ENCODE results near the gene FAM234B.
A peak's percentile ranks its signal among the peaks of the same experiment; 100 is the strongest.

Gene FAM234B

DNA sequence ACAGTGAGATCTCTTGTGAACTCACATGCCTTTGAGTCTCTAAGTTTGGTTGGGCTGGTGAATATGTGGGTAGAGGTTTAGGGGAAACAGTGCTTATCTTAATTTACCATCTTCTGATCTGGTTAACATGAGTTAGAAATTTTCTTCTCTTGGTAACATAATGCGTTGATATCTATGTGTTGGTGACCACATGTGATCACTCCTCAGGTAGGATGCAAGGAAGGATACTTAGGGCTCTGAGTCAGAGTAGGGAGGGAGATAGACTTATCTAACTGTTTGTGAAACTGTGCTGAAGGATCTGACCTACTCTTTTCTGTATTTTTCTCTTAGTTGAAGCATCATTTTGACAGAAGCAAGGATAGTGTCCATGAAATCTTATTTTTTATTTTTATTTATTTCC is 23.1 kb downstream of the FAM234B start:
- TF ChIP-seq, protein P1, sequence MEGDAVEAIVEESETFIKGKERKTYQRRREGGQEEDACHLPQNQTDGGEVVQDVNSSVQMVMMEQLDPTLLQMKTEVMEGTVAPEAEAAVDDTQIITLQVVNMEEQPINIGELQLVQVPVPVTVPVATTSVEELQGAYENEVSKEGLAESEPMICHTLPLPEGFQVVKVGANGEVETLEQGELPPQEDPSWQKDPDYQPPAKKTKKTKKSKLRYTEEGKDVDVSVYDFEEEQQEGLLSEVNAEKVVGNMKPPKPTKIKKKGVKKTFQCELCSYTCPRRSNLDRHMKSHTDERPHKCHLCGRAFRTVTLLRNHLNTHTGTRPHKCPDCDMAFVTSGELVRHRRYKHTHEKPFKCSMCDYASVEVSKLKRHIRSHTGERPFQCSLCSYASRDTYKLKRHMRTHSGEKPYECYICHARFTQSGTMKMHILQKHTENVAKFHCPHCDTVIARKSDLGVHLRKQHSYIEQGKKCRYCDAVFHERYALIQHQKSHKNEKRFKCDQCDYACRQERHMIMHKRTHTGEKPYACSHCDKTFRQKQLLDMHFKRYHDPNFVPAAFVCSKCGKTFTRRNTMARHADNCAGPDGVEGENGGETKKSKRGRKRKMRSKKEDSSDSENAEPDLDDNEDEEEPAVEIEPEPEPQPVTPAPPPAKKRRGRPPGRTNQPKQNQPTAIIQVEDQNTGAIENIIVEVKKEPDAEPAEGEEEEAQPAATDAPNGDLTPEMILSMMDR (IDR thresholded peaks at IDR 0.05; ENCODE audit: poor library complexity, severe bottlenecking): no peak
- Histone ChIP-seq H3K4me3 (ENCODE audit: severe bottlenecking) (no peak overlapping the region), H3K27ac (ENCODE audit: poor library complexity, severe bottlenecking) (no peak overlapping the region), H3K4me1 (ENCODE audit: insufficient read depth, poor library complexity, severe bottlenecking) (peaks cover 3% of the 10 kb centered on the region), H3K27me3 (ENCODE audit: insufficient read depth, poor library complexity, severe bottlenecking) (no peaks in the 10 kb centered on the region), H3K36me3 (ENCODE audit: low read depth) (no peaks in the 10 kb centered on the region), H3K9me3 (ENCODE audit: severe bottlenecking) (no peaks in the 10 kb centered on the region)
- ATAC-seq (ENCODE audit: low read depth) (no peak), DNase-seq (ENCODE audit: low spot score) (no peak)

DNA sequence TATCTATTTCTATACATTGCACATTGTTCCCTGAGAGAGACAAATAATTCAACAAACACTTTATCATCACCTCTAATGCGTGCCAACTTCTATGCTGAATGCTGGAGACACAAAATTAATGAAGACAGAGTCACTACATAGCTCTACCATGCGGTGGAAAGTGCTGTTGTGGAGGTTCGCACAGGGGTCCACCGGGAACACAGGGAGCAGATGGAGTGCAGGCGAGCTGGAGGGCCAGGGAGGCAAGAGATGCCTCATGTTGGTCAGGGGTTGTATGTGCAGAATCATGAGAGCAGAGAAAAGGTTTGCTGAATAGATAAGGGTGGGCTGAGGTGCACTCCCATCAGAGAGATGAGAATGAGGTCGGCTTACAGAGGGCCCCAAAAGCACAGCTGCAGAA is 25.2 kb downstream of the FAM234B start:
- H3K4me1 ChIP-seq (ENCODE audit: insufficient read depth, poor library complexity, severe bottlenecking): peaks cover 8% of the 10 kb centered on the region
- H3K27me3 ChIP-seq (ENCODE audit: insufficient read depth, poor library complexity, severe bottlenecking): no peaks in the 10 kb centered on the region
- DNase-seq (ENCODE audit: low spot score) (no peak), ATAC-seq (ENCODE audit: low read depth) (no peak)
- H3K27ac ChIP-seq (ENCODE audit: poor library complexity, severe bottlenecking): no peak overlapping the region
- TF ChIP-seq, protein P1 (IDR thresholded peaks at IDR 0.05; ENCODE audit: poor library complexity, severe bottlenecking): no peak
- H3K4me3 ChIP-seq (ENCODE audit: severe bottlenecking): no peak overlapping the region
- H3K9me3 ChIP-seq (ENCODE audit: severe bottlenecking): no peaks in the 10 kb centered on the region
- no peaks in the 10 kb centered on the region for H3K36me3 ChIP-seq (ENCODE audit: low read depth)

DNA sequence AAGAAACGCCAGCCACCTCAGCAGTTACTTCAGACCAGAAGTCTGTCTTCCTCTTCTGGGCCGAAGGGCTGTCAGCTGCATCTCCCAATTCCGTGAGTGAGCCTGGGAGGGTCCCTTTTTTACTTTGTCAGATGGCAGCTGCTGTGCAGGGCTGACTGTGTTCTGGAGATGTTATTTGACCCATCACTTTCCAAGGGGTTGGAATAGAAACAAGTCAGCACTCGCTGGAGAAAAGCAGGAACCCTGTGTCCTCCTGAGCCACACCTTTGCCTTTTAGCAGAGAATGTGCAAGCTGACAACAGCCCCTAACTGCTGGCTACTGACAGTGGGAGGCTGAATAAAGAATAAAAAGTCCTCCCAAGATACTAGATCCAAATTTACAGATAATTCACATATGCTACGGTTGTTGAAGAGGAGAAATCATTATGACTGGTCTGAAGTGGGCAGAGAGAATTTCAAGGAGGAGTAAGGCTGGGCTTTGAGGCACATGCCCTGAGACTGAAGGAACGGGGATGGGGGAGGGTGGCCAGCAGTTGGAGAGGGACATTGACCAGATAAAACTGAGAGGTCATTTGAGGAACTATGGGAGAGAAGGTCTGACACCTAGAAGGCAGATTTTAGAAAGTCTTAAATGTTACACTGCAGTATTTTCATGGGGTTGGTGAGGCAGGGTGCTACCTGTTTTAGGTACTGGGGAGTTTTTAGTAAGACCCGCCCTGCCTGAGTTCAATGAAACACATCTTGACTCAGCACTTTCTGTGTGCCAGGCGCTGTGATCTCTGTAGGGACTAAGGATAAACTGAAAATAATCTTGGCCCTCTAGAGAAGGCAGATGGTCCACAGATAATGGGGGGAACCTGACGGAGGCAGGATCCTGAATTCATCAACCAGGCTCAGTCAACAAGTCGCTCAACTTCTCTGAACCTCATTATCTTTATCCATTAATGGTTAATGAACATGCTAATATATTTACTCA is 27.4 kb downstream of the FAM234B start:
- Histone ChIP-seq H3K4me1 (ENCODE audit: insufficient read depth, poor library complexity, severe bottlenecking) (peaks cover 8% of the 10 kb centered on the region), H3K9me3 (ENCODE audit: severe bottlenecking) (no peaks in the 10 kb centered on the region), H3K4me3 (ENCODE audit: severe bottlenecking) (no peak overlapping the region), H3K27me3 (ENCODE audit: insufficient read depth, poor library complexity, severe bottlenecking) (no peaks in the 10 kb centered on the region), H3K27ac (ENCODE audit: poor library complexity, severe bottlenecking) (peak overlapping the region; percentile 36), H3K36me3 (ENCODE audit: low read depth) (no peaks in the 10 kb centered on the region)
- TF ChIP-seq, protein P1 (IDR thresholded peaks at IDR 0.05; ENCODE audit: poor library complexity, severe bottlenecking): no peak
- DNase-seq (ENCODE audit: low spot score) (no peak), ATAC-seq (ENCODE audit: low read depth) (peak; percentile 74)

DNA sequence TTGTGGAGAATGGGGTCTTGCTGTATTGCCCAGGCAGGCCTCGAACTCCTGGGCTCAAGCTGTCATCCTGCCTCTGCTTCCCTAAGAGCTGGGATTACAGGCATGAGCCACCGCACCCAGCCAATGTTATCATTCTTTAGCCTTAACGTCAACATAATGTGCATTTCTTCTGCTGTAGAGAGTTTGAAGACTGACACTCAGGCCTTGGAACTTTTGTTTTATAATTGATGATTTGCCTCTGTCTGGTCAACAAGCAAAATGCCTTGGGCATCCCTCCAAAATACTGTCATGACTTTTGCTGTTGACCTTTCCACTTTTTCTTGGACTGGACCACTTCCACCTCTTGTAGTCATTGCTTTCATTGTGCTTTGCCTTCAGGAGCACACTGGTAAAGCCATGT is 29.0 kb downstream of the FAM234B start:
- Histone ChIP-seq H3K36me3 (ENCODE audit: low read depth) (no peaks in the 10 kb centered on the region), H3K27me3 (ENCODE audit: insufficient read depth, poor library complexity, severe bottlenecking) (no peaks in the 10 kb centered on the region), H3K9me3 (ENCODE audit: severe bottlenecking) (no peaks in the 10 kb centered on the region), H3K4me1 (ENCODE audit: insufficient read depth, poor library complexity, severe bottlenecking) (peaks cover 8% of the 10 kb centered on the region), H3K4me3 (ENCODE audit: severe bottlenecking) (no peak overlapping the region), H3K27ac (ENCODE audit: poor library complexity, severe bottlenecking) (no peak overlapping the region)
- no peak for ATAC-seq (ENCODE audit: low read depth)
- TF ChIP-seq, protein P1 (IDR thresholded peaks at IDR 0.05; ENCODE audit: poor library complexity, severe bottlenecking): no peak
- DNase-seq (ENCODE audit: low spot score): no peak

Data from RWPE2 (cell line).